ENCODE results near the gene INPP5D.

The INPP5D gene

GRCh38 chr2:233210281-233210680 lies 150.1 kb downstream of the INPP5D start:
- TF ChIP-seq CTCF (IDR thresholded peaks at IDR 0.05; ENCODE audit: control insufficient read depth, insufficient read depth, low read depth, low read length, missing control alignments): no peak
- DNase-seq (ENCODE audit: low read depth): no peak

DNA sequence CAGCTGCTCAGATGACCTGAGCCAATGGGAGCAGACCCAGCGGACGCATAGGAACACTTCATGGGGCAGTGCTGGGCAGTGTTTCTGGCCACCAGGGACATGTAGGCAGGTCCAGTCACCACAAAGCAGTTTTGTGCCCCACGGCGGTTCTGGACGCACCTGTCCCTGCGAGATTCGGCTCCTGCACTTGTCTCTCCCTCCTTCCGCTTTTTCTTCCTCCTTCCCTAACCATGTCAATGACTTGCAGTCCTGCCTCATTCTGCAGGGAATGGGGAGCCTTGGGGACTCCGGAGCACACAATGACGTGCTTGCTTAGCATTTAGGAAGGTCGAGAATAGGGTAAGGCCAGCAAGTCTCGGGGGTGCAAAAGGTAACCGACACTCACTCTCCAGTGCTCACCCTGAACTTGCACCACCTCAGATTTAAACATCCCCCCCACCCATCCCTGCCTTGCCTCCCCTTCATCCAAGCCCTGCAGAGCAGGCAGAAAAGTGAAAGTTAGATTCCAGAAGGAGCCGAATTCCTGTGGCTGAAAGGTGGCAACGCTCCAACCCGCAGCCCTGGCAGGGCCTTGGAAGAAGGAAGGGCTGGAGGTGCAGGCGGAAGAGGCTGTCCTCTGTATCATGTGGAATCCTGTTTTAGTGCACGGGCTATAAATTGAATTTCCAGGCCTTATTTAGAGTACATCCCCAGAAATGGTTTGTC lies 150.9 kb downstream of the INPP5D start:
- H3K4me3 ChIP-seq (ENCODE audit: control insufficient read depth, low read depth, low read length): no peak overlapping the region
- peak; percentile 71 for DNase-seq (ENCODE audit: low read depth)
- no peak for TF ChIP-seq CTCF (IDR thresholded peaks at IDR 0.05; ENCODE audit: control insufficient read depth, insufficient read depth, low read depth, low read length, missing control alignments)

More at GRCh38 chr2:233210281-233210680, 150.1 kb downstream of the INPP5D start:
- H3K4me3 ChIP-seq (ENCODE audit: control insufficient read depth, low read depth, low read length): no peak overlapping the region

DNA sequence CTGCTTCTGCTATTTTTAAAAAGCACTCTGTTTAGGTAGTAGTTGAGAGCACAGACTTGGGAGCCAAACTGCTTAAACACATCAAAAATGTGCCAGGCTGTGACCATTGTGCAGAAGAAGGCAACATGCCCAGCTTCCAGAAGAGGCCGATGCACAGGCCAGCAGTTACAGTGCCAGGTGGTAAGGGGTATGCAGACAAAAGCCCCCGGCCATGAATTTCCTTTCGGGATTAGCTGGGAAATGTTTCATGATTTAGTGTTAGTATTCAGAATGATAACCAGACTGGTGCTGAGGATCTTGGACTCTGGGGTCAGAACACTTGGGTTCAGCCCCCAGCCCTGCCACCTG lies 151.4 kb downstream of the INPP5D start:
- no peak overlapping the region for H3K4me3 ChIP-seq (ENCODE audit: control insufficient read depth, low read depth, low read length)
- no peak for DNase-seq (ENCODE audit: low read depth)
- TF ChIP-seq CTCF (IDR thresholded peaks at IDR 0.05; ENCODE audit: control insufficient read depth, insufficient read depth, low read depth, low read length, missing control alignments): no peak

DNA sequence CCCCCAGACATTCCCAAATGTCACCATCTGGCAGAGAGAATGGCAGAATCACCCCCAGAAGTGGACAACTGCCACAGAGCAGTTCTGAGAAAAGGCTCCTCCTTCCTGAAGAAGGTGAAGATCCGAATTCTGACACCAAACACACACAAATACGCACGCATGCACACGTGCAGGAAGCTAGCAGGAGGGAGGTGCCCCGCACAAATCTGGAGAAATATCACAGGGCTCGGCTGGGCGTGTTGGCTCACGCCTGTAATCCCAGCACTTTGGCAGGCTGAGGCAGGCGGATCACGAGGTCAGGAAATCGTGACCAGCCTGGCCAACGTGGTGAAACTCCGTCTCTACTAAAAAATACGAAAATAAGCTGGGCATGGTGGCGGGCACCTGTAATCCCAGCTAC lies 152.9 kb downstream of the INPP5D start:
- no peak for DNase-seq (ENCODE audit: low read depth)
- TF ChIP-seq CTCF (IDR thresholded peaks at IDR 0.05; ENCODE audit: control insufficient read depth, insufficient read depth, low read depth, low read length, missing control alignments): no peak
- no peak overlapping the region for H3K4me3 ChIP-seq (ENCODE audit: control insufficient read depth, low read depth, low read length)

- TF ChIP-seq CTCF (IDR thresholded peaks at IDR 0.05; ENCODE audit: control insufficient read depth, insufficient read depth, low read depth, low read length, missing control alignments): no peak
- no peak for DNase-seq (ENCODE audit: low read depth)
Observed at GRCh38 chr2:233213975-233214374, 153.8 kb downstream of the INPP5D start.

DNA sequence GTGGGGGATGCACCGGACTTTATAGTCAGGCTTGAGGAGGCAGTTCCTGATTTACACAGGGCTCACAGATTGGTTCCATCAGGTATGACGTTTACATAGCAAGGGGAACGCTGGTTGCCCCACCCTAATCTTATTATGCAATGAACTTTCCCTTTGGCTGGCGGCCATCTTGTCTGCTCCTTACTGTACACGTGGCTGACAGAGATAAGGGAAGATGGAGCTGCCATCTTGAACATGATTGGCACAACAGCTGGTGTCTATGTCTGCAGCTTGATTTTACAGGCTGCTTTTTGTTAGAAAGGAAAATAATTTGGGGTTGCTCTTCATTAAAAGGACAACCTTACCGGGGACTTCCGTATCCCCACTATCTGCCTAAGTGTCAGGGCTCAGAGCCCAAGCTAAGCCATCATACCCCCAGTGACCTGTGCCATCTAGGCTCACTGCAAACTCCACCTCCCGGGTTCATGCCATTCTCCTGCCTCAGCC lies 157.8 kb downstream of the INPP5D start:
- H3K4me3 ChIP-seq (ENCODE audit: control insufficient read depth, low read depth, low read length): no peak overlapping the region
- TF ChIP-seq CTCF (IDR thresholded peaks at IDR 0.05; ENCODE audit: control insufficient read depth, insufficient read depth, low read depth, low read length, missing control alignments): no peak
- DNase-seq (ENCODE audit: low read depth): no peak

More at GRCh38 chr2:233213975-233214374, 153.8 kb downstream of the INPP5D start:
- H3K4me3 ChIP-seq (ENCODE audit: control insufficient read depth, low read depth, low read length): no peak overlapping the region

Measured in AG09309 (cell line).